ENCODE measurements around the gene ACLY. TPM values are rescaled to one million over a fixed set of nuclear protein-coding genes. Genes with fewer than 3 reads are reported as not detected.

ACLY gene
- total and polyA plus RNA-seq, 4 donors: 14.8 to 106 (median 55.5) TPM

GRCh38 chr17:41825175-41825845 is 93.4 kb downstream of the ACLY start:
- DNase-seq (peak; percentile 32 to 68), ATAC-seq (ENCODE audit: low FRiP score) (no peak)
- intact Hi-C loops (cut with DNase I): no loop called here
- Histone ChIP-seq H3K4me1 (ENCODE audit: control insufficient read depth in 1 of 2, insufficient read depth in 2 of 2, low read length in 2 of 2) (no peaks in the 10 kb centered on the region), H3K36me3 (ENCODE audit: control insufficient read depth in 1 of 2, insufficient read depth in 2 of 2, low read length in 1 of 2) (peaks cover 4 to 8% of the 10 kb centered on the region in 2 donors), H3K9me3 (ENCODE audit: control insufficient read depth, low read length) (no peaks in the 10 kb centered on the region), H3K27me3 (ENCODE audit: control insufficient read depth in 1 of 2, insufficient read depth in 2 of 2, low read length in 1 of 2) (no peaks in the 10 kb centered on the region), H3K27ac (ENCODE audit: low read depth in 1 of 2, low read length in 2 of 2) (no peak overlapping the region), H3K4me3 (ENCODE audit: low read length in 2 of 2) (no peak overlapping the region)
- WGBS, 2 donors: 87 to 89% methylated on average over 19 of the region's 19 CpGs

- H3K27ac ChIP-seq (ENCODE audit: low read depth in 1 of 2, low read length in 2 of 2): no peak overlapping the region
- ATAC-seq (ENCODE audit: low FRiP score) (no peak), DNase-seq (no peak)
- H3K4me1 ChIP-seq (ENCODE audit: control insufficient read depth in 1 of 2, insufficient read depth in 2 of 2, low read length in 2 of 2): no peaks in the 10 kb centered on the region
- 53 to 54% methylated on average over 7 of the region's 7 CpGs for WGBS, 2 donors
- intact Hi-C loops (cut with DNase I): no loop called here
- no peaks in the 10 kb centered on the region for H3K9me3 ChIP-seq (ENCODE audit: control insufficient read depth, low read length)
- no peak overlapping the region for H3K4me3 ChIP-seq (ENCODE audit: low read length in 2 of 2)
- no peaks in the 10 kb centered on the region for H3K27me3 ChIP-seq (ENCODE audit: control insufficient read depth in 1 of 2, insufficient read depth in 2 of 2, low read length in 1 of 2)
- peaks cover 1 to 3% of the 10 kb centered on the region in 2 donors for H3K36me3 ChIP-seq (ENCODE audit: control insufficient read depth in 1 of 2, insufficient read depth in 2 of 2, low read length in 1 of 2)
Observed at GRCh38 chr17:41824086-41824485, 94.7 kb downstream of the ACLY start.

- Histone ChIP-seq H3K36me3 (ENCODE audit: control insufficient read depth in 1 of 2, insufficient read depth in 2 of 2, low read length in 1 of 2) (peaks cover 1 to 3% of the 10 kb centered on the region in 2 donors), H3K27ac (ENCODE audit: low read depth in 1 of 2, low read length in 2 of 2) (no peak overlapping the region), H3K9me3 (ENCODE audit: control insufficient read depth, low read length) (no peaks in the 10 kb centered on the region), H3K4me1 (ENCODE audit: control insufficient read depth in 1 of 2, insufficient read depth in 2 of 2, low read length in 2 of 2) (no peaks in the 10 kb centered on the region), H3K4me3 (ENCODE audit: low read length in 2 of 2) (no peak overlapping the region), H3K27me3 (ENCODE audit: control insufficient read depth in 1 of 2, insufficient read depth in 2 of 2, low read length in 1 of 2) (no peaks in the 10 kb centered on the region)
- DNase-seq (no peak), ATAC-seq (ENCODE audit: low FRiP score) (no peak)
- WGBS, 2 donors: 77 to 80% methylated on average over 7 of the region's 7 CpGs
- intact Hi-C loops (cut with DNase I): no loop called here
Observed at GRCh38 chr17:41823580-41823979, 95.2 kb downstream of the ACLY start.

GRCh38 chr17:41823141-41823524 is 95.6 kb downstream of the ACLY start:
- Histone ChIP-seq H3K27ac (ENCODE audit: low read depth in 1 of 2, low read length in 2 of 2) (no peak overlapping the region), H3K4me3 (ENCODE audit: low read length in 2 of 2) (no peak overlapping the region), H3K27me3 (ENCODE audit: control insufficient read depth in 1 of 2, insufficient read depth in 2 of 2, low read length in 1 of 2) (no peaks in the 10 kb centered on the region), H3K36me3 (ENCODE audit: control insufficient read depth in 1 of 2, insufficient read depth in 2 of 2, low read length in 1 of 2) (peaks cover 0 to 1% of the 10 kb centered on the region in 2 donors), H3K9me3 (ENCODE audit: control insufficient read depth, low read length) (no peaks in the 10 kb centered on the region), H3K4me1 (ENCODE audit: control insufficient read depth in 1 of 2, insufficient read depth in 2 of 2, low read length in 2 of 2) (no peaks in the 10 kb centered on the region)
- 84 to 91% methylated on average over 1 of the region's 1 CpG for WGBS, 2 donors
- intact Hi-C loops (cut with DNase I): no loop called here
- DNase-seq (no peak), ATAC-seq (ENCODE audit: low FRiP score) (no peak)

- no peak overlapping the region for H3K4me3 ChIP-seq (ENCODE audit: low read length in 2 of 2)
- H3K4me1 ChIP-seq (ENCODE audit: control insufficient read depth in 1 of 2, insufficient read depth in 2 of 2, low read length in 2 of 2): no peaks in the 10 kb centered on the region
- DNase-seq (no peak), ATAC-seq (ENCODE audit: low FRiP score) (no peak)
- no peak overlapping the region for H3K27ac ChIP-seq (ENCODE audit: low read depth in 1 of 2, low read length in 2 of 2)
- no peaks in the 10 kb centered on the region for H3K27me3 ChIP-seq (ENCODE audit: control insufficient read depth in 1 of 2, insufficient read depth in 2 of 2, low read length in 1 of 2)
- peaks cover 0 to 1% of the 10 kb centered on the region in 2 donors for H3K36me3 ChIP-seq (ENCODE audit: control insufficient read depth in 1 of 2, insufficient read depth in 2 of 2, low read length in 1 of 2)
- no peaks in the 10 kb centered on the region for H3K9me3 ChIP-seq (ENCODE audit: control insufficient read depth, low read length)
- 68 to 69% methylated on average over 12 of the region's 12 CpGs for WGBS, 2 donors
- intact Hi-C loops (cut with DNase I): no loop called here
Observed at GRCh38 chr17:41822216-41823140, 96.3 kb downstream of the ACLY start.

- no peak for DNase-seq
- Histone ChIP-seq H3K36me3 (ENCODE audit: control insufficient read depth in 1 of 2, insufficient read depth in 2 of 2, low read length in 1 of 2) (no peaks in the 10 kb centered on the region), H3K9me3 (ENCODE audit: control insufficient read depth, low read length) (no peaks in the 10 kb centered on the region), H3K27ac (ENCODE audit: low read depth in 1 of 2, low read length in 2 of 2) (no peak overlapping the region), H3K4me3 (ENCODE audit: low read length in 2 of 2) (no peak overlapping the region), H3K27me3 (ENCODE audit: control insufficient read depth in 1 of 2, insufficient read depth in 2 of 2, low read length in 1 of 2) (no peaks in the 10 kb centered on the region), H3K4me1 (ENCODE audit: control insufficient read depth in 1 of 2, insufficient read depth in 2 of 2, low read length in 2 of 2) (no peaks in the 10 kb centered on the region)
- WGBS, 2 donors: 81 to 86% methylated on average over 14 of the region's 14 CpGs
- ATAC-seq (ENCODE audit: low FRiP score): no peak
- intact Hi-C loops (cut with DNase I): no loop called here
Observed at GRCh38 chr17:41821776-41822175, 97.0 kb downstream of the ACLY start.

- H3K27ac ChIP-seq (ENCODE audit: low read depth in 1 of 2, low read length in 2 of 2): no peak overlapping the region
- no peak overlapping the region for H3K4me3 ChIP-seq (ENCODE audit: low read length in 2 of 2)
- no peaks in the 10 kb centered on the region for H3K27me3 ChIP-seq (ENCODE audit: control insufficient read depth in 1 of 2, insufficient read depth in 2 of 2, low read length in 1 of 2)
- H3K9me3 ChIP-seq (ENCODE audit: control insufficient read depth, low read length): no peaks in the 10 kb centered on the region
- no peak for ATAC-seq (ENCODE audit: low FRiP score)
- H3K36me3 ChIP-seq (ENCODE audit: control insufficient read depth in 1 of 2, insufficient read depth in 2 of 2, low read length in 1 of 2): no peaks in the 10 kb centered on the region
- intact Hi-C loops (cut with DNase I): no loop called here
- H3K4me1 ChIP-seq (ENCODE audit: control insufficient read depth in 1 of 2, insufficient read depth in 2 of 2, low read length in 2 of 2): no peaks in the 10 kb centered on the region
- no peak for DNase-seq
- 96% methylated on average over 20 of the region's 20 CpGs for WGBS, 2 donors
Observed at GRCh38 chr17:41818024-41818423, 100.7 kb downstream of the ACLY start.

Measured in aorta (tissue), 5 donors.